ENCODE measurements around the gene GPC6. TPM values are rescaled to one million over a fixed set of nuclear protein-coding genes. Genes with fewer than 3 reads are reported as not detected.

Gene GPC6
- polyA plus RNA-seq, 2 of the 4 experiments (the other 2 are of a cell fraction), result 8.0 to 14.4 TPM

DNA sequence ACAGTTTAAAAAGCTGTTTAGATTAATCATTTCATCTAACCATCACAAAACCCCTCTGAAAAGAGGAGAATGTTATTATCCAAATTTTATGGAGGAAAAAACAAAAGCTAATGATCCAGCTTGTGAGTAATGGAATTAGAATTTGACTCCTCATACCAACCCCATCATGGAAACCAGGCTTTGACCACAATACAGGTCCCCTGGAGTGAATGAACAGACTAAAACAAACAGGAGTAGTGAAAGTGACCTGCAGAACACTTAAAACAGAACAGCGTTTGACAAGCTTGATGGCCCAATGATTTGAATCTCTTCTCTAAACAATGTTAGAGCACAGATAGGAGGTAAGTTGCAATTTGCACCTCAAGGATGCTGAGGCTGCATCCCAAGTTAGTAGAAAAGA lies 1022.9 kb downstream of the GPC6 start:
- Histone ChIP-seq H3K4me1 (no peaks in the 10 kb centered on the region), H3K27ac (no peak overlapping the region), H3K4me2 (no peak overlapping the region), H3K4me3 (no peak overlapping the region), H3K9me3 (peaks cover 8% of the 10 kb centered on the region; the same call in 1 of the 3 replicates)
- TF ChIP-seq, protein P1, sequence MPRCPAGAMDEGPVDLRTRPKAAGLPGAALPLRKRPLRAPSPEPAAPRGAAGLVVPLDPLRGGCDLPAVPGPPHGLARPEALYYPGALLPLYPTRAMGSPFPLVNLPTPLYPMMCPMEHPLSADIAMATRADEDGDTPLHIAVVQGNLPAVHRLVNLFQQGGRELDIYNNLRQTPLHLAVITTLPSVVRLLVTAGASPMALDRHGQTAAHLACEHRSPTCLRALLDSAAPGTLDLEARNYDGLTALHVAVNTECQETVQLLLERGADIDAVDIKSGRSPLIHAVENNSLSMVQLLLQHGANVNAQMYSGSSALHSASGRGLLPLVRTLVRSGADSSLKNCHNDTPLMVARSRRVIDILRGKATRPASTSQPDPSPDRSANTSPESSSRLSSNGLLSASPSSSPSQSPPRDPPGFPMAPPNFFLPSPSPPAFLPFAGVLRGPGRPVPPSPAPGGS (IDR thresholded peaks at IDR 0.05), result no peak
- TF ChIP-seq NPAS2 (CRISPR knock-in tag; IDR thresholded peaks at IDR 0.05; ENCODE audit: borderline replicate concordance) (no peak), POLR2A (IDR thresholded peaks at IDR 0.05; ENCODE audit: low read length) (no peak), CHD2 (IDR thresholded peaks at IDR 0.05; ENCODE audit: low read length, partially characterized antibody) (no peak), MAZ (IDR thresholded peaks at IDR 0.05; ENCODE audit: borderline replicate concordance, low read depth, low read length) (no peak)
- TF ChIP-seq, protein P2, sequence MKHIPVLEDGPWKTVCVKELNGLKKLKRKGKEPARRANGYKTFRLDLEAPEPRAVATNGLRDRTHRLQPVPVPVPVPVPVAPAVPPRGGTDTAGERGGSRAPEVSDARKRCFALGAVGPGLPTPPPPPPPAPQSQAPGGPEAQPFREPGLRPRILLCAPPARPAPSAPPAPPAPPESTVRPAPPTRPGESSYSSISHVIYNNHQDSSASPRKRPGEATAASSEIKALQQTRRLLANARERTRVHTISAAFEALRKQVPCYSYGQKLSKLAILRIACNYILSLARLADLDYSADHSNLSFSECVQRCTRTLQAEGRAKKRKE (CRISPR knock-in tag; IDR thresholded peaks at IDR 0.05; ENCODE audit: low read depth), result no peak
- DNase-seq (ENCODE audit: low read depth in 1 of 2, low spot score in 1 of 2), result no peak
- ChIA-PET CTCF (no interaction called here), POLR2A (no interaction called here)
- ATAC-seq, result no peak
- 14% methylated on average over 1 of the region's 1 CpG for WGBS (ENCODE audit: missing lambda C conversion rate)
- FAIRE-seq, result no peak

DNA sequence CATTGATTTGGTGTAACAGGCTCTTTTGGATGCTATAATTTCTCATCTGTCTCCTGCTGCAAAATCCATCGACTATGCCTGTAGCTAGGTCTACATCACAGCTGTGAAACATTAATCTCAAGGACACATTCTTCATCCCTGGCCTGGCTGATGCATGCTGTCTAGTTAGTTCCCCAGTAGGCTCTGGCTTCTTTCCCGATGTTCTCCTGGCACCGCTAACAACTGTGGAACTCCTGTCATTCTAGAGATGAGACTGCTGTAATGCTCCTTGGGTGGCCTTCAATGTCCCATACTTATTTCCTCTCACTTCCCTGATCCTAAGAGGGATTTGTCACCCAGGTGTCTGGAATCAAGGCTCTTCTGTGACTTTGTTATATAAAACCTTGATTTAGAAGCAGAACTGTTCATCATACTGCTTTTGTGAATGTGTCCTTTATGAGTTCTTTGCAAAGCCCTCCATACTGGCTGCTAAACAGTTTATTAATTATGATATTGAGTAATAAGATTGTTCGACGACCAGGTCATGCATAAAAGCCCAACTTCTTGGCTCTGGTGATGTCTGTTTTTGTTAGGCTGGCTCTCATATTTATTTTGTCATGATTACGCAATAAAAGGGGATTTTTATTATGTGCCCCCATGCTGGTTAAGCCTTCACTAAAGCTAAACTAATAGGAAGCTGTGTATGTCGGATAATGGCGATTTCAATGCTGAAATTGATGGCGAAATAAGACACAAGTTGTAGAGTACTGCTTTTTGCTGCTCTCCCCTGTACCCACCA lies 1025.4 kb downstream of the GPC6 start:
- Histone ChIP-seq H3K27ac (no peak overlapping the region), H3K4me3 (no peak overlapping the region), H3K9me3 (peaks cover 3% of the 10 kb centered on the region; the same call in 1 of the 3 replicates), H3K4me1 (no peaks in the 10 kb centered on the region), H3K4me2 (no peak overlapping the region)
- FAIRE-seq, result no peak
- WGBS (ENCODE audit: missing lambda C conversion rate), result 44% methylated on average over 9 of the region's 9 CpGs
- ATAC-seq, result no peak
- no peak for TF ChIP-seq HEYL (CRISPR knock-in tag; IDR thresholded peaks at IDR 0.05)
- peak in 1 of 2 experiments; percentile 55; a peak in 2 of 4 replicates for TF ChIP-seq CEBPB (IDR thresholded peaks at IDR 0.05)
- CTCF ChIA-PET, result no interaction called here
- POLR2A ChIA-PET, result no interaction called here
- DNase-seq (ENCODE audit: low read depth in 1 of 2, low spot score in 1 of 2), result no peak

DNA sequence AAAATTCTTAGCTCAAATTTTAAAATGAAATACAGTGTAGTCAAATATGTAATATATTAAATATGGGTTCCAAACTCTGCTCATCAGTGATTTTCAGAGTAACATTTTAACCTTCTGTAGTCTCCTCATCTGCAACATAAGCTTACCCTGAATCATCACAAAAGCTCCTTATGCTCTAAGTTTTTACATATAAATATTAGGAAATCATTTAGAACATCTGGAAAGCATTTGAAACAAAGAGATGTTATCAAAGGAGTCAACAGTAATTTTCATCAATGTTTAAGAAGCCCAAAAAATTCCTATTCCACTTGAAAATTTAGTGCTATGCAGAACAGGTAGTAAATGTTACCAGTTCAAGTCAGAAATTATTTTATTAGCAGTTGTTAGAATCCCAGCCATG lies 1028.1 kb downstream of the GPC6 start:
- ATAC-seq (no peak), FAIRE-seq (no peak), DNase-seq (ENCODE audit: low read depth in 1 of 2, low spot score in 1 of 2) (no peak)
- POLR2A ChIA-PET, result no interaction called here
- H3K4me2 ChIP-seq, result no peak overlapping the region
- H3K4me1 ChIP-seq, result no peaks in the 10 kb centered on the region
- H3K27ac ChIP-seq, result no peak overlapping the region
- H3K4me3 ChIP-seq, result no peak overlapping the region
- CTCF ChIA-PET, result interaction anchor here (0.7 kb wide), 1 partner anchor 18 kb away, joined by 3 read pairs; no protein-coding TSS in a partner anchor
- H3K9me3 ChIP-seq, result no peaks in the 10 kb centered on the region
- TF ChIP-seq, protein P3, sequence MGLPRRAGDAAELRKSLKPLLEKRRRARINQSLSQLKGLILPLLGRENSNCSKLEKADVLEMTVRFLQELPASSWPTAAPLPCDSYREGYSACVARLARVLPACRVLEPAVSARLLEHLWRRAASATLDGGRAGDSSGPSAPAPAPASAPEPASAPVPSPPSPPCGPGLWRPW (IDR thresholded peaks at IDR 0.05), result no peak
- TF ChIP-seq MAFK (IDR thresholded peaks at IDR 0.05; ENCODE audit: partially characterized antibody) (no peak), FOXS1 (CRISPR knock-in tag; IDR thresholded peaks at IDR 0.05) (no peak), HEYL (CRISPR knock-in tag; IDR thresholded peaks at IDR 0.05) (no peak), SMC3 (IDR thresholded peaks at IDR 0.05) (no peak), ZNF302 (CRISPR knock-in tag; IDR thresholded peaks at IDR 0.05) (no peak), HOXA7 (CRISPR knock-in tag; IDR thresholded peaks at IDR 0.05) (no peak), RAD21 (conservative IDR thresholded peaks at IDR 0.05 in 1 of 2, IDR thresholded peaks at IDR 0.05 in 1 of 2) (no peak), CBX2 (IDR thresholded peaks at IDR 0.05; ENCODE audit: borderline replicate concordance, low read depth) (no peak), FOSL2 (IDR thresholded peaks at IDR 0.05) (no peak), FOSL2 (CRISPR knock-in tag; IDR thresholded peaks at IDR 0.05) (no peak), NFE2L2 (conservative IDR thresholded peaks at IDR 0.05; ENCODE audit: low read length) (no peak), NR3C1 (IDR thresholded peaks at IDR 0.05) (no peak), HDAC2 (IDR thresholded peaks at IDR 0.05) (no peak), NPAS2 (CRISPR knock-in tag; IDR thresholded peaks at IDR 0.05; ENCODE audit: borderline replicate concordance) (no peak), ESRRA (IDR thresholded peaks at IDR 0.05; ENCODE audit: borderline replicate concordance, low read length) (no peak)
- TF ChIP-seq, protein P4, sequence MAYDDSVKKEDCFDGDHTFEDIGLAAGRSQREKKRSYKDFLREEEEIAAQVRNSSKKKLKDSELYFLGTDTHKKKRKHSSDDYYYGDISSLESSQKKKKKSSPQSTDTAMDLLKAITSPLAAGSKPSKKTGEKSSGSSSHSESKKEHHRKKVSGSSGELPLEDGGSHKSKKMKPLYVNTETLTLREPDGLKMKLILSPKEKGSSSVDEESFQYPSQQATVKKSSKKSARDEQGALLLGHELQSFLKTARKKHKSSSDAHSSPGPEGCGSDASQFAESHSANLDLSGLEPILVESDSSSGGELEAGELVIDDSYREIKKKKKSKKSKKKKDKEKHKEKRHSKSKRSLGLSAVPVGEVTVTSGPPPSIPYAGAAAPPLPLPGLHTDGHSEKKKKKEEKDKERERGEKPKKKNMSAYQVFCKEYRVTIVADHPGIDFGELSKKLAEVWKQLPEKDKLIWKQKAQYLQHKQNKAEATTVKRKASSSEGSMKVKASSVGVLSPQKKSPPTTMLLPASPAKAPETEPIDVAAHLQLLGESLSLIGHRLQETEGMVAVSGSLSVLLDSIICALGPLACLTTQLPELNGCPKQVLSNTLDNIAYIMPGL (CRISPR knock-in tag; IDR thresholded peaks at IDR 0.05; ENCODE audit: borderline replicate concordance), result no peak
- TF ChIP-seq, protein P5, sequence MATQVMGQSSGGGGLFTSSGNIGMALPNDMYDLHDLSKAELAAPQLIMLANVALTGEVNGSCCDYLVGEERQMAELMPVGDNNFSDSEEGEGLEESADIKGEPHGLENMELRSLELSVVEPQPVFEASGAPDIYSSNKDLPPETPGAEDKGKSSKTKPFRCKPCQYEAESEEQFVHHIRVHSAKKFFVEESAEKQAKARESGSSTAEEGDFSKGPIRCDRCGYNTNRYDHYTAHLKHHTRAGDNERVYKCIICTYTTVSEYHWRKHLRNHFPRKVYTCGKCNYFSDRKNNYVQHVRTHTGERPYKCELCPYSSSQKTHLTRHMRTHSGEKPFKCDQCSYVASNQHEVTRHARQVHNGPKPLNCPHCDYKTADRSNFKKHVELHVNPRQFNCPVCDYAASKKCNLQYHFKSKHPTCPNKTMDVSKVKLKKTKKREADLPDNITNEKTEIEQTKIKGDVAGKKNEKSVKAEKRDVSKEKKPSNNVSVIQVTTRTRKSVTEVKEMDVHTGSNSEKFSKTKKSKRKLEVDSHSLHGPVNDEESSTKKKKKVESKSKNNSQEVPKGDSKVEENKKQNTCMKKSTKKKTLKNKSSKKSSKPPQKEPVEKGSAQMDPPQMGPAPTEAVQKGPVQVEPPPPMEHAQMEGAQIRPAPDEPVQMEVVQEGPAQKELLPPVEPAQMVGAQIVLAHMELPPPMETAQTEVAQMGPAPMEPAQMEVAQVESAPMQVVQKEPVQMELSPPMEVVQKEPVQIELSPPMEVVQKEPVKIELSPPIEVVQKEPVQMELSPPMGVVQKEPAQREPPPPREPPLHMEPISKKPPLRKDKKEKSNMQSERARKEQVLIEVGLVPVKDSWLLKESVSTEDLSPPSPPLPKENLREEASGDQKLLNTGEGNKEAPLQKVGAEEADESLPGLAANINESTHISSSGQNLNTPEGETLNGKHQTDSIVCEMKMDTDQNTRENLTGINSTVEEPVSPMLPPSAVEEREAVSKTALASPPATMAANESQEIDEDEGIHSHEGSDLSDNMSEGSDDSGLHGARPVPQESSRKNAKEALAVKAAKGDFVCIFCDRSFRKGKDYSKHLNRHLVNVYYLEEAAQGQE (IDR thresholded peaks at IDR 0.05), result no peak
- TF ChIP-seq, protein P6, sequence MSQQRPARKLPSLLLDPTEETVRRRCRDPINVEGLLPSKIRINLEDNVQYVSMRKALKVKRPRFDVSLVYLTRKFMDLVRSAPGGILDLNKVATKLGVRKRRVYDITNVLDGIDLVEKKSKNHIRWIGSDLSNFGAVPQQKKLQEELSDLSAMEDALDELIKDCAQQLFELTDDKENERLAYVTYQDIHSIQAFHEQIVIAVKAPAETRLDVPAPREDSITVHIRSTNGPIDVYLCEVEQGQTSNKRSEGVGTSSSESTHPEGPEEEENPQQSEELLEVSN (IDR thresholded peaks at IDR 0.05; ENCODE audit: borderline replicate concordance, low read depth), result no peak
- TF ChIP-seq, protein P7, sequence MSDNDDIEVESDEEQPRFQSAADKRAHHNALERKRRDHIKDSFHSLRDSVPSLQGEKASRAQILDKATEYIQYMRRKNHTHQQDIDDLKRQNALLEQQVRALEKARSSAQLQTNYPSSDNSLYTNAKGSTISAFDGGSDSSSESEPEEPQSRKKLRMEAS (IDR thresholded peaks at IDR 0.05), result no peak

All from A549 (cell line).